Neural cell (in vitro differentiated cells): ENCODE data around the gene NFIA. TPM values are rescaled to one million over a fixed set of nuclear protein-coding genes. Genes with fewer than 3 reads are reported as not detected.

Experiments
- H2AFZ ChIP-seq: fragments of 200-600, 300-800 bp; sonication (generic), shearing (Covaris generic); 2 replicates; pipeline ENCODE4 v1.6.0; 2014; ENCODE audit warnings: low read depth, mild to moderate bottlenecking, antibody characterized with exemption, low read length, moderate library complexity
- H3F3A ChIP-seq: fragments of 200-600 bp; shearing (Covaris generic); 2 replicates; pipeline ENCODE4 v1.6.1; 2016; ENCODE audit warnings: mild to moderate bottlenecking, moderate library complexity, mixed read lengths, antibody characterized with exemption, low read length; ENCODE audit not compliant: insufficient read depth, poor library complexity, severe bottlenecking
- H3K27ac ChIP-seq: fragments of 200-600, 300-800 bp; sonication (generic), shearing (Covaris generic); 2 replicates; pipeline ENCODE4 v1.5.1; 2014; ENCODE audit warnings: mild to moderate bottlenecking, low read length, moderate library complexity
- H3K27me3 ChIP-seq: fragments of 300-800, 200-600 bp; sonication (generic), shearing (Covaris generic); 2 replicates; pipeline ENCODE4 v1.6.0; 2014; ENCODE audit warnings: mild to moderate bottlenecking, low read depth, low read length, moderate library complexity; ENCODE audit not compliant: insufficient read depth
- H3K36me3 ChIP-seq: fragments of 300-800, 200-600 bp; sonication (generic), shearing (Covaris generic); 2 replicates; pipeline ENCODE4 v1.5.1; 2014; ENCODE audit warnings: mild to moderate bottlenecking, antibody characterized with exemption, low read length, moderate library complexity; ENCODE audit not compliant: insufficient read depth
- H3K4me2 ChIP-seq: fragments of 300-800, 200-600 bp; sonication (generic), shearing (Covaris generic); 2 replicates; pipeline ENCODE4 v1.6.0; 2014; ENCODE audit warnings: mild to moderate bottlenecking, low read length
- H3K4me3 ChIP-seq: fragments of 300-800, 200-600 bp; sonication (generic), shearing (Covaris generic); 2 replicates; pipeline ENCODE4 v1.5.1; 2014; ENCODE audit warnings: mild to moderate bottlenecking, low read length, moderate library complexity
- H3K79me2 ChIP-seq: fragments of 200-600 bp; shearing (Covaris generic); replicated peaks from 2 replicates; pipeline ENCODE4 v1.6.0; 2014; ENCODE audit warnings: mild to moderate bottlenecking, low read length, moderate library complexity; ENCODE audit not compliant: insufficient read depth
- H3K9ac ChIP-seq: fragments of 300-800, 200-600 bp; sonication (generic), shearing (Covaris generic); 2 replicates; pipeline ENCODE4 v1.6.1; 2016; ENCODE audit warnings: mild to moderate bottlenecking, low read length, mixed read lengths
- H3K9me2 ChIP-seq: fragments of 200-600 bp; shearing (Covaris generic); 2 replicates; pipeline ENCODE4 v1.6.1; 2016; ENCODE audit warnings: mild to moderate bottlenecking, low read length, mixed read lengths; ENCODE audit not compliant: insufficient read depth
- H3K9me3 ChIP-seq: fragments of 200-600, 300-800 bp; sonication (generic), shearing (Covaris generic); 2 replicates; pipeline ENCODE4 v1.6.1; 2016; ENCODE audit warnings: mild to moderate bottlenecking, mixed run types, low read length, moderate library complexity, mixed read lengths
- H4K20me1 ChIP-seq: fragments of 200-600 bp; shearing (Covaris generic); 2 replicates; pipeline ENCODE4 v1.6.1; 2016; ENCODE audit warnings: mild to moderate bottlenecking, mixed run types; ENCODE audit not compliant: insufficient read depth
- EP300 ChIP-seq: fragments of 450-650 bp; conservative IDR thresholded peaks from 2 replicates; pipeline ENCODE4 v1.6.1; 2014; ENCODE audit warnings: antibody characterized with exemption, mild to moderate bottlenecking, moderate library complexity; ENCODE audit not compliant: poor library complexity, severe bottlenecking
- EZH2 ChIP-seq: fragments of 200-600, 300-800 bp; shearing (Covaris generic), sonication (generic); IDR thresholded peaks from 2 replicates; pipeline ENCODE4 v1.6.1; 2014; ENCODE audit warnings: antibody characterized with exemption, low read length, borderline replicate concordance, mild to moderate bottlenecking; ENCODE audit not compliant: insufficient read depth, poor library complexity, severe bottlenecking
- MXI1 ChIP-seq: fragments of 450-650 bp; conservative IDR thresholded peaks from 2 replicates; pipeline ENCODE4 v1.6.1; 2014; ENCODE audit warnings: antibody characterized with exemption, mild to moderate bottlenecking; ENCODE audit not compliant: poor library complexity, severe bottlenecking
- POLR2AphosphoS5 ChIP-seq: IDR thresholded peaks from 2 replicates; pipeline ENCODE4 v1.6.1; 2012
- RAD21 ChIP-seq: fragments of 450-650 bp; conservative IDR thresholded peaks from 2 replicates; pipeline ENCODE4 v1.6.1; 2014; ENCODE audit warnings: antibody characterized with exemption, mild to moderate bottlenecking, moderate library complexity
- SMC3 ChIP-seq: fragments of 450-650 bp; conservative IDR thresholded peaks from 2 replicates; pipeline ENCODE4 v1.6.1; 2014; ENCODE audit warnings: antibody characterized with exemption, mild to moderate bottlenecking, moderate library complexity; ENCODE audit not compliant: poor library complexity
- TAF1 ChIP-seq: IDR thresholded peaks from 2 replicates; pipeline ENCODE4 v1.6.1; 2012; ENCODE audit warnings: low read depth
- polyA plus RNA-seq: library from polyadenylated mRNA; depleted of rRNA; stranded (reverse); fragments of >200 nt; gene quantifications from 2 replicates; pipeline ENCODE4 v1.2.3, GENCODE V29; 2014
- TF ChIP-seq, protein P1 (sequence below): IDR thresholded peaks from 2 replicates; pipeline ENCODE4 v1.6.1; 2012; ENCODE audit warnings: borderline replicate concordance
- TF ChIP-seq, protein P2 (sequence below): fragments of 450-650 bp; IDR thresholded peaks from 2 replicates; pipeline ENCODE4 v1.5.1; 2014; ENCODE audit warnings: antibody characterized with exemption, mild to moderate bottlenecking, moderate library complexity; ENCODE audit not compliant: poor library complexity, severe bottlenecking

NFIA gene
- polyA plus RNA-seq, 1 donor from 2014 or later, result 0.47 TPM

DNA sequence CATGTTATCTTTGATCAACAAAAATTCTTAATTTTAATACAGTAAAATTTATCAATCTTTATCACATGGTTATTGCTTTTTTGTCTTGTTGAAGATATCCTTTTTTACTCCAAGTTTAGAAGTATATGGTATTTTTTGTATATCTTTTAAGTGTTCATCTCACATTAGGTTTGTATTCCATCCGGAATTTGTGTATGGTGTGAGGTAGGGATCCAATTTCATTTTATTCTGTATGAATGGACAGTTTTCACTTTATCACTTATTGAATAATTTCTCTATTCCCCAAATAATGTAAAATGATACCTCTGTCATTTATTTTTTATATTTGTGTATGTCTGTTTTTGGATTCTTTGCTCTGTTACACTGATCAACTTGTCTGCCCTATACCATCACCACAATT is 25.3 kb downstream of the NFIA start:
- no peaks in the 10 kb centered on the region for H3K9me2 ChIP-seq
- no peaks in the 10 kb centered on the region for H3K27me3 ChIP-seq
- H3K4me2 ChIP-seq, result no peak overlapping the region
- no peaks in the 10 kb centered on the region for H3K79me2 ChIP-seq
- no peak overlapping the region for H3K4me3 ChIP-seq
- no peak overlapping the region for H3K27ac ChIP-seq
- no peak for TF ChIP-seq RAD21
- TF ChIP-seq SMC3, result no peak
- TF ChIP-seq, protein P1, sequence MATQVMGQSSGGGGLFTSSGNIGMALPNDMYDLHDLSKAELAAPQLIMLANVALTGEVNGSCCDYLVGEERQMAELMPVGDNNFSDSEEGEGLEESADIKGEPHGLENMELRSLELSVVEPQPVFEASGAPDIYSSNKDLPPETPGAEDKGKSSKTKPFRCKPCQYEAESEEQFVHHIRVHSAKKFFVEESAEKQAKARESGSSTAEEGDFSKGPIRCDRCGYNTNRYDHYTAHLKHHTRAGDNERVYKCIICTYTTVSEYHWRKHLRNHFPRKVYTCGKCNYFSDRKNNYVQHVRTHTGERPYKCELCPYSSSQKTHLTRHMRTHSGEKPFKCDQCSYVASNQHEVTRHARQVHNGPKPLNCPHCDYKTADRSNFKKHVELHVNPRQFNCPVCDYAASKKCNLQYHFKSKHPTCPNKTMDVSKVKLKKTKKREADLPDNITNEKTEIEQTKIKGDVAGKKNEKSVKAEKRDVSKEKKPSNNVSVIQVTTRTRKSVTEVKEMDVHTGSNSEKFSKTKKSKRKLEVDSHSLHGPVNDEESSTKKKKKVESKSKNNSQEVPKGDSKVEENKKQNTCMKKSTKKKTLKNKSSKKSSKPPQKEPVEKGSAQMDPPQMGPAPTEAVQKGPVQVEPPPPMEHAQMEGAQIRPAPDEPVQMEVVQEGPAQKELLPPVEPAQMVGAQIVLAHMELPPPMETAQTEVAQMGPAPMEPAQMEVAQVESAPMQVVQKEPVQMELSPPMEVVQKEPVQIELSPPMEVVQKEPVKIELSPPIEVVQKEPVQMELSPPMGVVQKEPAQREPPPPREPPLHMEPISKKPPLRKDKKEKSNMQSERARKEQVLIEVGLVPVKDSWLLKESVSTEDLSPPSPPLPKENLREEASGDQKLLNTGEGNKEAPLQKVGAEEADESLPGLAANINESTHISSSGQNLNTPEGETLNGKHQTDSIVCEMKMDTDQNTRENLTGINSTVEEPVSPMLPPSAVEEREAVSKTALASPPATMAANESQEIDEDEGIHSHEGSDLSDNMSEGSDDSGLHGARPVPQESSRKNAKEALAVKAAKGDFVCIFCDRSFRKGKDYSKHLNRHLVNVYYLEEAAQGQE, result no peak
- TF ChIP-seq EZH2, result no peak
- TF ChIP-seq, protein P2, sequence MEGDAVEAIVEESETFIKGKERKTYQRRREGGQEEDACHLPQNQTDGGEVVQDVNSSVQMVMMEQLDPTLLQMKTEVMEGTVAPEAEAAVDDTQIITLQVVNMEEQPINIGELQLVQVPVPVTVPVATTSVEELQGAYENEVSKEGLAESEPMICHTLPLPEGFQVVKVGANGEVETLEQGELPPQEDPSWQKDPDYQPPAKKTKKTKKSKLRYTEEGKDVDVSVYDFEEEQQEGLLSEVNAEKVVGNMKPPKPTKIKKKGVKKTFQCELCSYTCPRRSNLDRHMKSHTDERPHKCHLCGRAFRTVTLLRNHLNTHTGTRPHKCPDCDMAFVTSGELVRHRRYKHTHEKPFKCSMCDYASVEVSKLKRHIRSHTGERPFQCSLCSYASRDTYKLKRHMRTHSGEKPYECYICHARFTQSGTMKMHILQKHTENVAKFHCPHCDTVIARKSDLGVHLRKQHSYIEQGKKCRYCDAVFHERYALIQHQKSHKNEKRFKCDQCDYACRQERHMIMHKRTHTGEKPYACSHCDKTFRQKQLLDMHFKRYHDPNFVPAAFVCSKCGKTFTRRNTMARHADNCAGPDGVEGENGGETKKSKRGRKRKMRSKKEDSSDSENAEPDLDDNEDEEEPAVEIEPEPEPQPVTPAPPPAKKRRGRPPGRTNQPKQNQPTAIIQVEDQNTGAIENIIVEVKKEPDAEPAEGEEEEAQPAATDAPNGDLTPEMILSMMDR, result no peak
- TF ChIP-seq TAF1, result no peak
- no peak for TF ChIP-seq POLR2AphosphoS5
- no peak for TF ChIP-seq EP300
- no peak for TF ChIP-seq MXI1
- no peaks in the 10 kb centered on the region for H3K9me3 ChIP-seq
- H4K20me1 ChIP-seq, result no peaks in the 10 kb centered on the region
- no peaks in the 10 kb centered on the region for H3F3A ChIP-seq
- no peak overlapping the region for H3K9ac ChIP-seq
- no peak overlapping the region for H2AFZ ChIP-seq
- H3K36me3 ChIP-seq, result no peaks in the 10 kb centered on the region

DNA sequence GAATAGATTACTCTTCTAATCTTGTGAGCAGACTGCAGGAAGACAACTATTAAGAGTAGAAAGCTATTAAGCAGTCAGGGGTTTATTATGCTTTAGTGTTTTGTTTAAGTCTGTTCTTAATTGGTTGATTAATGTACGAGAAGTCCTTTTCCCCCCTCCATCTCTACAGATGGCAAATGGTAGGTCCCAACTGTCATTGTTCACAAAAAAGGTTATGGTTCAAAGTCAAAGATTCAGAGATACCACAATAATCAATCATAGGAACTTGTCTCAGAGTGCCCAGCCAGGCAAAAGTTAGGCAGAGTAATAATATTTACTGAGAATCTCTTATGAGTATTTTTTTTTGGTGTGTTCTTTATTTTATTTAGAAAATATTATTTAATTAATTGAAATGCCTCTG is 26.8 kb downstream of the NFIA start:
- no peaks in the 10 kb centered on the region for H3K79me2 ChIP-seq
- H3K27me3 ChIP-seq, result no peaks in the 10 kb centered on the region
- H4K20me1 ChIP-seq, result no peaks in the 10 kb centered on the region
- TF ChIP-seq SMC3 (no peak), RAD21 (no peak)
- no peak overlapping the region for H3K4me2 ChIP-seq
- H3K9me3 ChIP-seq, result no peaks in the 10 kb centered on the region
- no peaks in the 10 kb centered on the region for H3K9me2 ChIP-seq
- no peak overlapping the region for H3K4me3 ChIP-seq
- H2AFZ ChIP-seq, result no peak overlapping the region
- no peak overlapping the region for H3K27ac ChIP-seq
- H3F3A ChIP-seq, result no peaks in the 10 kb centered on the region
- H3K9ac ChIP-seq, result no peak overlapping the region
- no peaks in the 10 kb centered on the region for H3K36me3 ChIP-seq

DNA sequence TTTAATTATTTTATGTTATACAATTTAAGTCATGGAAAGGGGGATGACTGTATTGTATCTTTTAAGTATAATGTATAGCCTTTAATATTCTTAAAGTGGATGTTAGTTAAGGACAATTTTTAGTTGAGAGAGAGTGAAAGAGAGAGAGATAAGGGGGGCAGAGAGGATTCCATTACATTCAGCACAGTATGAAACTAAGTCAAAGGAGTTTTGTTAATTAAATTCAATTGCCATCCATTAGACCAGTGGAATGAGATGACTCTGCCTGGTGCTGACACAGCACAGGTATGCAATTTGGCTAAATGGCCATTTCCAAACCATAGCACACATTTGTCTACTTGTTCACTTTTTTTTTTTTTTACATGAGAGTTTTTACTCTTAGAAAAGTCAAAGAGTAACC is 27.5 kb downstream of the NFIA start:
- Histone ChIP-seq H3K9ac (no peak overlapping the region), H4K20me1 (no peaks in the 10 kb centered on the region), H3K9me3 (no peaks in the 10 kb centered on the region), H3K79me2 (no peaks in the 10 kb centered on the region), H3K36me3 (no peaks in the 10 kb centered on the region), H3K27ac (no peak overlapping the region), H3F3A (no peaks in the 10 kb centered on the region), H3K9me2 (no peaks in the 10 kb centered on the region), H3K4me3 (no peak overlapping the region), H3K4me2 (no peak overlapping the region), H2AFZ (no peak overlapping the region), H3K27me3 (no peaks in the 10 kb centered on the region)
- no peak for TF ChIP-seq POLR2AphosphoS5
- TF ChIP-seq EP300, result no peak
- TF ChIP-seq MXI1, result no peak
- no peak for TF ChIP-seq EZH2
- TF ChIP-seq RAD21, result no peak
